ENCODE measurements around the gene DCLRE1B.

DNA sequence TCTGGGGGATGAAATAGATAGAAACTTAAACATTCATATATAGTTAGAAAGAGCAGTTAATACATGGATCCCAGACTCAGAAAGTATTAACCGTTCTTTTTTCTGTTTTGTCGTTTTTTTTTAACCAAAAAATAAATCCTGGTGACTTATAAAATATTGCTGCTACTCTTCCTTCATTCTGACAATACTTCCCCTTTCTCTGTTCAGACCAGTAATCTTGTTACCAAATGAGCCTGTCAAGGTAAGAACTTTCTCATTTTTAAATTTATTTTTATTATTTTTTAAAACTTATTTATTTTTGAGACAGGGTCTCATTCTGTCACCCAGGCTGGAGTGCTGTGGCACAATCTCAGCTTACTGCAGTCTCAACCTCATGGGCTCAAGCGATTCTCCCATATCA is 47.4 kb upstream of the DCLRE1B start:
- TF ChIP-seq, protein P1, sequence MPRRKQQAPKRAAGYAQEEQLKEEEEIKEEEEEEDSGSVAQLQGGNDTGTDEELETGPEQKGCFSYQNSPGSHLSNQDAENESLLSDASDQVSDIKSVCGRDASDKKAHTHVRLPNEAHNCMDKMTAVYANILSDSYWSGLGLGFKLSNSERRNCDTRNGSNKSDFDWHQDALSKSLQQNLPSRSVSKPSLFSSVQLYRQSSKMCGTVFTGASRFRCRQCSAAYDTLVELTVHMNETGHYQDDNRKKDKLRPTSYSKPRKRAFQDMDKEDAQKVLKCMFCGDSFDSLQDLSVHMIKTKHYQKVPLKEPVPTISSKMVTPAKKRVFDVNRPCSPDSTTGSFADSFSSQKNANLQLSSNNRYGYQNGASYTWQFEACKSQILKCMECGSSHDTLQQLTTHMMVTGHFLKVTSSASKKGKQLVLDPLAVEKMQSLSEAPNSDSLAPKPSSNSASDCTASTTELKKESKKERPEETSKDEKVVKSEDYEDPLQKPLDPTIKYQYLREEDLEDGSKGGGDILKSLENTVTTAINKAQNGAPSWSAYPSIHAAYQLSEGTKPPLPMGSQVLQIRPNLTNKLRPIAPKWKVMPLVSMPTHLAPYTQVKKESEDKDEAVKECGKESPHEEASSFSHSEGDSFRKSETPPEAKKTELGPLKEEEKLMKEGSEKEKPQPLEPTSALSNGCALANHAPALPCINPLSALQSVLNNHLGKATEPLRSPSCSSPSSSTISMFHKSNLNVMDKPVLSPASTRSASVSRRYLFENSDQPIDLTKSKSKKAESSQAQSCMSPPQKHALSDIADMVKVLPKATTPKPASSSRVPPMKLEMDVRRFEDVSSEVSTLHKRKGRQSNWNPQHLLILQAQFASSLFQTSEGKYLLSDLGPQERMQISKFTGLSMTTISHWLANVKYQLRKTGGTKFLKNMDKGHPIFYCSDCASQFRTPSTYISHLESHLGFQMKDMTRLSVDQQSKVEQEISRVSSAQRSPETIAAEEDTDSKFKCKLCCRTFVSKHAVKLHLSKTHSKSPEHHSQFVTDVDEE (CRISPR knock-in tag; IDR thresholded peaks at IDR 0.05): no peak
- TF ChIP-seq ISL1 (CRISPR knock-in tag; IDR thresholded peaks at IDR 0.05): no peak
- no peak for TF ChIP-seq TOX (CRISPR knock-in tag; IDR thresholded peaks at IDR 0.05; ENCODE audit: borderline replicate concordance)
- TF ChIP-seq TCF4 (CRISPR knock-in tag; IDR thresholded peaks at IDR 0.05; ENCODE audit: borderline replicate concordance): no peak
- no peak for TF ChIP-seq PATZ1 (CRISPR knock-in tag; IDR thresholded peaks at IDR 0.05; ENCODE audit: borderline replicate concordance)
- no peak for TF ChIP-seq OSR1 (CRISPR knock-in tag; IDR thresholded peaks at IDR 0.05)
- TF ChIP-seq ARNTL (CRISPR knock-in tag; IDR thresholded peaks at IDR 0.05; ENCODE audit: borderline replicate concordance, low read depth): no peak
- TF ChIP-seq, protein P2, sequence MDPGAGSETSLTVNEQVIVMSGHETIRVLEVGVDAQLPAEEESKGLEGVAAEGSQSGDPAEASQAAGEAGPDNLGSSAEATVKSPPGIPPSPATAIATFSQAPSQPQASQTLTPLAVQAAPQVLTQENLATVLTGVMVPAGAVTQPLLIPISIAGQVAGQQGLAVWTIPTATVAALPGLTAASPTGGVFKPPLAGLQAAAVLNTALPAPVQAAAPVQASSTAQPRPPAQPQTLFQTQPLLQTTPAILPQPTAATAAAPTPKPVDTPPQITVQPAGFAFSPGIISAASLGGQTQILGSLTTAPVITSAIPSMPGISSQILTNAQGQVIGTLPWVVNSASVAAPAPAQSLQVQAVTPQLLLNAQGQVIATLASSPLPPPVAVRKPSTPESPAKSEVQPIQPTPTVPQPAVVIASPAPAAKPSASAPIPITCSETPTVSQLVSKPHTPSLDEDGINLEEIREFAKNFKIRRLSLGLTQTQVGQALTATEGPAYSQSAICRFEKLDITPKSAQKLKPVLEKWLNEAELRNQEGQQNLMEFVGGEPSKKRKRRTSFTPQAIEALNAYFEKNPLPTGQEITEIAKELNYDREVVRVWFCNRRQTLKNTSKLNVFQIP (CRISPR knock-in tag; IDR thresholded peaks at IDR 0.05; ENCODE audit: borderline replicate concordance, low read depth): no peak
- no peak for TF ChIP-seq RARB (CRISPR knock-in tag; IDR thresholded peaks at IDR 0.05)
- TF ChIP-seq ZFP30 (CRISPR knock-in tag; IDR thresholded peaks at IDR 0.05): no peak
- TF ChIP-seq ESRRG (CRISPR knock-in tag; IDR thresholded peaks at IDR 0.05): no peak
- TF ChIP-seq, protein P3, sequence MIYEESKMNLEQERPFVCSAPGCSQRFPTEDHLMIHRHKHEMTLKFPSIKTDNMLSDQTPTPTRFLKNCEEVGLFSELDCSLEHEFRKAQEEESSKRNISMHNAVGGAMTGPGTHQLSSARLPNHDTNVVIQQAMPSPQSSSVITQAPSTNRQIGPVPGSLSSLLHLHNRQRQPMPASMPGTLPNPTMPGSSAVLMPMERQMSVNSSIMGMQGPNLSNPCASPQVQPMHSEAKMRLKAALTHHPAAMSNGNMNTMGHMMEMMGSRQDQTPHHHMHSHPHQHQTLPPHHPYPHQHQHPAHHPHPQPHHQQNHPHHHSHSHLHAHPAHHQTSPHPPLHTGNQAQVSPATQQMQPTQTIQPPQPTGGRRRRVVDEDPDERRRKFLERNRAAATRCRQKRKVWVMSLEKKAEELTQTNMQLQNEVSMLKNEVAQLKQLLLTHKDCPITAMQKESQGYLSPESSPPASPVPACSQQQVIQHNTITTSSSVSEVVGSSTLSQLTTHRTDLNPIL (CRISPR knock-in tag; IDR thresholded peaks at IDR 0.05; ENCODE audit: low read depth): no peak
- no peak for TF ChIP-seq ZNF70 (CRISPR knock-in tag; IDR thresholded peaks at IDR 0.05)
- TF ChIP-seq CSDC2 (CRISPR knock-in tag; IDR thresholded peaks at IDR 0.05): no peak

Data from SK-N-SH treated with all-trans-retinoic acid at 6 μM for 48 hours (cell line).